Ishikawa (cell line): ENCODE measurements around the gene IL1RAPL1.

Experiments used
- CEBPB ChIP-seq: IDR thresholded peaks from 2 replicates; pipeline ENCODE4 v1.6.1; 2012
- EGR1 ChIP-seq: IDR thresholded peaks from 2 replicates; pipeline ENCODE4 v1.6.1; 2012
- EP300 ChIP-seq: IDR thresholded peaks from 2 replicates; pipeline ENCODE4 v1.6.1; 2012; ENCODE audit warnings: borderline replicate concordance
- MAX ChIP-seq: IDR thresholded peaks from 2 replicates; pipeline ENCODE4 v1.6.1; 2012
- RAD21 ChIP-seq: IDR thresholded peaks from 2 replicates; pipeline ENCODE4 v1.6.1; 2012; ENCODE audit warnings: low read depth
- REST ChIP-seq: IDR thresholded peaks from 2 replicates; pipeline ENCODE4 v1.6.1; 2012; ENCODE audit warnings: low read depth, mild to moderate bottlenecking
- TAF1 ChIP-seq: IDR thresholded peaks from 2 replicates; pipeline ENCODE4 v1.6.1; 2012; ENCODE audit warnings: low read depth, mild to moderate bottlenecking
- TEAD4 ChIP-seq: IDR thresholded peaks from 2 replicates; pipeline ENCODE4 v1.6.1; 2012
- YY1 ChIP-seq: IDR thresholded peaks from 2 replicates; pipeline ENCODE4 v1.6.1; 2012; ENCODE audit warnings: low read depth
- ZBTB7A ChIP-seq: IDR thresholded peaks from 2 replicates; pipeline ENCODE4 v1.6.1; 2012; ENCODE audit warnings: low read depth

DNA sequence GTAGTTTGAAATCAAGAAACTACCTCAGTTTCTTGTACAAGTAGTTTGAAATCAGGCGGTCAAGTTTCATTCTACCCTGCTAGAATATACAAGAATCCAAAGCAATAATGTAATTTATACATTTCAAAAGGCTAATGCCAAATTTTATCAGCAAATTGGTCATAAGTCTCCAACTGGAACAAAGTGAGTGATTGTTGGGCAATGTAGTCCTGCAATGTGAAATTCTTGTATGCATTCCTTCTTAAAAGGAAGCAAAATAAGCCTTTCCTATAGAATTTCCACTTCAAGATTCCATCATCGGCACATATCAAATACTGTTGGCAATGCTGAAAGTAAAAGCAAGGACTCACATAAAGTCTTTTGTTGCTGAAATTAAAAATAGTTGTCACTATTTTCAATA lies 334.9 kb downstream of the IL1RAPL1 start:
- TF ChIP-seq EP300 (no peak), ZBTB7A (no peak), TEAD4 (no peak), MAX (no peak), EGR1 (no peak), CEBPB (no peak), RAD21 (no peak), YY1 (no peak), REST (no peak), TAF1 (no peak)
